ENCODE results near the gene PPARA.

GRCh38 chr22:46103181-46103580 lies 47.1 kb upstream of the PPARA start:
- no peak for TF ChIP-seq CTCF (IDR thresholded peaks at IDR 0.05)
- TF ChIP-seq POLR2A (IDR thresholded peaks at IDR 0.05) = no peak
- TF ChIP-seq EP300 (IDR thresholded peaks at IDR 0.05) = no peak
